GM19035 (cell line): ENCODE results near the gene TRMT44.

ENCODE experiments used
- ATAC-seq: cut with Tn5 transposase; IDR thresholded peaks from one replicate; pipeline ENCODE4 v1.9.1; 2021; ENCODE audit not compliant: unreplicated experiment

TRMT44 gene, protein sequence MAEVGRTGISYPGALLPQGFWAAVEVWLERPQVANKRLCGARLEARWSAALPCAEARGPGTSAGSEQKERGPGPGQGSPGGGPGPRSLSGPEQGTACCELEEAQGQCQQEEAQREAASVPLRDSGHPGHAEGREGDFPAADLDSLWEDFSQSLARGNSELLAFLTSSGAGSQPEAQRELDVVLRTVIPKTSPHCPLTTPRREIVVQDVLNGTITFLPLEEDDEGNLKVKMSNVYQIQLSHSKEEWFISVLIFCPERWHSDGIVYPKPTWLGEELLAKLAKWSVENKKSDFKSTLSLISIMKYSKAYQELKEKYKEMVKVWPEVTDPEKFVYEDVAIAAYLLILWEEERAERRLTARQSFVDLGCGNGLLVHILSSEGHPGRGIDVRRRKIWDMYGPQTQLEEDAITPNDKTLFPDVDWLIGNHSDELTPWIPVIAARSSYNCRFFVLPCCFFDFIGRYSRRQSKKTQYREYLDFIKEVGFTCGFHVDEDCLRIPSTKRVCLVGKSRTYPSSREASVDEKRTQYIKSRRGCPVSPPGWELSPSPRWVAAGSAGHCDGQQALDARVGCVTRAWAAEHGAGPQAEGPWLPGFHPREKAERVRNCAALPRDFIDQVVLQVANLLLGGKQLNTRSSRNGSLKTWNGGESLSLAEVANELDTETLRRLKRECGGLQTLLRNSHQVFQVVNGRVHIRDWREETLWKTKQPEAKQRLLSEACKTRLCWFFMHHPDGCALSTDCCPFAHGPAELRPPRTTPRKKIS

DNA sequence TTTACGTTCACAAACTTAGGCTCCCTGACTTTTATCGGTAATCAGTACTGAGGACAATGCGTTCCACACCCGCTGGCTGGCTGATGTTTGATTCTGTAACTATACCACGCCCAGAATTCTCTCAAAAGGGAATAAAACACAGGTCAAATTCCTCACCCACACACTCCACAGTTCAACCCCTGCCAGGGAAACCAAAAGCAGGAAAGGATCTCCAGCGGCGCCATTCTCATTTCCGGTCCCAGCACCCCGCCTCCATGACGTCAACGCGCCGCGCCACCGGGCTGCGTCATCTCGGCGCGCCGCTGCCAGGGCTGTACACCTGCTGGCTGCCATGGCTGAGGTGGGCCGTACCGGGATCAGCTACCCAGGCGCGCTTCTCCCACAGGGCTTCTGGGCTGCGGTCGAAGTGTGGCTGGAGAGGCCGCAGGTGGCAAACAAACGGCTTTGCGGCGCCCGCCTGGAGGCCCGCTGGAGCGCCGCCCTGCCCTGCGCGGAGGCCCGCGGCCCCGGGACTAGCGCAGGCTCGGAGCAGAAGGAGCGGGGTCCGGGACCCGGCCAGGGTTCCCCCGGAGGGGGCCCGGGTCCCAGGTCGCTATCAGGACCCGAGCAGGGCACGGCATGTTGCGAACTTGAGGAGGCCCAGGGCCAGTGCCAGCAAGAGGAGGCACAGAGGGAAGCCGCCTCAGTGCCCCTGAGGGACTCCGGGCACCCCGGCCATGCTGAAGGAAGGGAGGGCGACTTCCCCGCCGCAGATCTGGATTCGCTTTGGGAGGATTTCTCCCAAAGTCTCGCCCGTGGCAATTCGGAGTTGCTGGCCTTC is at the start of gene TRMT44, which contains the start of gene ACOX3:
Gene TRMT44, plus strand, starts transcription at position 286 of the 820 bp plus-strand sequence. Its CDS starts 46 bp downstream, at position 332.
Gene ACOX3, minus strand, starts transcription at position 232 of the 820 bp plus-strand sequence. CDS start 24,202 bp downstream, outside the sequence.
- peak; percentile 84 for ATAC-seq

DNA sequence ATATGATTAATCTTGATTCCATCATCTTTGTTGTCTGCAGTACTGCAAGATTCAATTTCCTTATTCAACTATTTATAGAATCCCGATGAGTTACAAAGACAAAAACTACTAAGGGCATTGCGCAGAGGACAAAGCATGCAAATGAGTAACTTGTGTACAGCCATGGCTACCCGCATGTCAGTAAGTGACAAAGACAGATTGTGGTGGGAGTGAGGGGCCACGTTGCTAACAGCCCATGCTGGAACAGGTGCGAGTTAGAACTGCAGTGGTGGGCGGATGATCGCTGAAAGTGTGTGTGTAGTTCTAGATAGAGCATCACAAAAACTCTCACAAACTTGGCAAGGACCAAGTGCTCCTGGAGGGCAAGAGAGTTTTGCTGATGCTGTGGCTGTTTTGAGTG is 49.5 kb upstream of the TRMT44 start:
- ATAC-seq = no peak

DNA sequence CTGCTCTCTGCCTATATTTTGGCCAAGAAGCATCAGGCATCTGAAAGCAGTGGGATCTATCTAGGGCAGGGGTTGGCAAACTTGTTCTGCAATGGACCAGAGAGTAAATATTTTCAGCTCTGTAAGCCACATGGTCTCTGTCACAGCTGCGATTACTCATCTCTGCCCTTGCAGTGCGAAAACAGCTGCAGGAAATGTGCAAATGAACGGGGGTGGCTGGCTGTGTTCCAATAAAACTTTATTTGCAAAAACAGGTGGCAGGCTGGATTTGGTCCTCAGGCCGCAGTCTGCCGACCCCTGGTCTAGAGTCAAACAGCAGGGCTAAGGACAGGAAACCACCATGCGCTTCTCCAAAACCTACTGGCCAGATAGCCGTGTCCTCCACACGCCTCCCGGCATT is 48.6 kb upstream of the TRMT44 start:
- no peak for ATAC-seq

DNA sequence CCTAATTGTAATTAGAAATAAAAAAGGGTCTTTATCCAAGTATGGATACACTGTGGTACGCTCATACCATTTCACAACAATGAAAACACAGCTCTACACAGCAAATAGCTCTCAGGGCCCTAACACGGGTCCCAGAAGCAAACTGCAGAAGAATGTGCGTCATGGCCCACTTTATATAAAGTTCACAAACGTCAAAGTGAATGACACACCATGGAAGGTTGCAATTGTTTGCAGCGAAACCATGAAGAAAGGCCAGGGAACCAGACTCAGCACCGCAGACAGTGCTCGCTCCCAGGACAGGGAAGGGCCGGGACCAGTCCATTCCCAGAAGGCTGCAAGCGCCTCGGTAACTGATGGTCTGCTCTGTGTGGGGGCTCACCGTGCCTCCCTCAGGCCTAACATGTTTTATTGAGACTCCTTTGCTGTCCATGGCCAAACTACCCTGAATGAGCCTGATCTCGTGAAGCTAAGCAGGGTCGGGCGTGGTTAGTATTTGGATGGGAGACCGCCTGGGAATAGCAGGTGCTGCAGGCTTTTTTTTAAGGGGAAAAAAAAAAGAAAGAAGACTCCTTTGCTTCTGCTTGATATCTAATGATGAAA is 47.9 kb upstream of the TRMT44 start:
- no peak for ATAC-seq

DNA sequence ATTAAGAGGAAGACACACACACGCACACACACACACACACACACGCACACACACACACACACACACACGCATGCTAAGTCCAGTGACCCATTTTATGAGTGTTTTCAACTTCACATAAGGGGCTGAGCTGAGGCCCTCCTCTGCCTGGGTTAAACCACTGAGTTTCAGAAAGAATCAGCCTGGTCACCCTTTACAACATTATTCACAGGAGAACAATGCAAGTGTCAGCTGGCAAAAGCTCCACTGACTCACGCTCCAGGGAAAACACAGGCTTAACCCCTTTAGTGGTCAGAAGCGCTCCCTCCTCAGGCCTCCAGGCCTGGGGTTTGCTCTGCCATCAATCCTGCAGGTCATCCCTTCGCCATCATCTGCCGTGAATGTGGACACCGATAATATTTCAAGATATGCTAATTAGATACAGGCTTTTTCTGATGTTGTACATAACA is 47.0 kb upstream of the TRMT44 start:
- ATAC-seq = no peak

DNA sequence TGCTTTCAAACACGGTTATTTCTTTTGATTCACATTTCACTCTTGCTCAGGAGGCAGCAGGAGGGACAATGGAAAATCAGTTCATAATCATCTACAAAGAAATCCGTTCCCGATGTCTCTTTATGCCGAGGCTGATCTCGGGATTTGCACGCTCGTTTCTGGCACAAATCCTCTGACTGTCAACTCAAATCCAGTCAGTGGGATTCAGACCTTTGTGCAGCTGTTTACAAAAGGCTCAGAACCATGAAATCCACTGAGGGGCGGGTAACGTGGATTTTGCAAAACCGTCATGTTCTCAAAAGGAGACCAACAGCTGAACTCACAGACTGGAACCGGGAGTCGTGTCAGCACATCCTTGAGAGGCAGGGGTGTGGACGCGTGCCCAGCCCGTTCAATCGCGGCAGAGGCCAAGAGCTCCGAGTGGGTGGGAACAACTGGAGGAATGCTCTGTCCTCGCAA is 46.5 kb upstream of the TRMT44 start:
- no peak for ATAC-seq

DNA sequence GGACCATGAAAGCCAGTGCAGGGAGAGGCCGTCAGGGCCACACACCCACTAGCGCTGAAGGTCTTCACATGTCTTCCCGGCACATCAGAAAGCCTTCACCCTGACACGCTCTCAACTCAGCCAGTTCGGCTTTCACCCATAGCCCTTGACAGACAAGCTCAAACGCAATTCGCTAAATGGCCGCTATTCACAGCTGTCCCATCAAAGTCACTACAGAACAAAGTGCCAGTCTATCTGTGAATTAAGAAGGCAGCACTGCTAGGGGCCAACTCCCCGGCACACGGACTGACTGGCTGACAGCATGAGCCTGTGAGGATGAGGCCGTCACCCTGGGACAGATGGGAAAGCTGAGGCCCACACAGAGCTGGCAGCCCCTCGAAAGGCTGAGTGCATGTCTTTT is 45.8 kb upstream of the TRMT44 start:
- ATAC-seq = no peak

DNA sequence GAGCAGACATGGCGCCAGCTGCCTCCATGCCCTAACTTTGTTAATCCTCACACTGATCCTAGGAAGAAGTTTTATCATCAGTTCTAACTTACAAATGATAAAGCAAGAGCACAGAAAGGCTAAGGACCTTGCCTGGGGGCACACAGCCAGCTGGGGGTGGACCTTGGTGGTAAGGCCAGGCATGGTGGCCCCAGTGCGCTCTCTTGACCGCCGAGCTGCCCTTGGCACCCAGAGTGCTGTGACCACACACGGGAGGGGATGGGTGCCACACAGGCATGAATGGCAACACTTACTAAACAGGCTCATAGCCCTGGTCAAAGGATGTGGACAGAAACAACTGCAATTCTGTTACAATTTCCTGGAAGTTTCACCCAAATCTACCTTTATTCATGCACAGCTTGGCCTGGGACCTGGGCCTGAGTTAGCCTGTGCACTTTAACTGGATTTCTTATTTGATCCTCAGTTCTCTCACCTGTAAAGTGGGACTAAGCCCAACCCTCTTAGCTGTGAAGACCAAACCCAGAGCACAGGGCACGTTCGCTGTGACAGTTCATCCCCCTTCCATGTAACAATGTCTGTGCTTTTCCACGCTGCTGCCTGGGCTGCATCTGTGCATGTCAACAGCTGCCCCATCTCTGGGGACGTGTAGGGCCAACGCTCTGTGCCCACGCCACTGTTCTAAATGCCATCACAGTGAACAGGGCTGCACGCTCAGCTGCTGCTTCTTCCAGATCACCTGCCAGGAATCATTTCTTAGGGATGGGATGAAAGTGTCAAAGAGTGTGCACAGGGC is 44.9 kb upstream of the TRMT44 start:
- no peak for ATAC-seq

DNA sequence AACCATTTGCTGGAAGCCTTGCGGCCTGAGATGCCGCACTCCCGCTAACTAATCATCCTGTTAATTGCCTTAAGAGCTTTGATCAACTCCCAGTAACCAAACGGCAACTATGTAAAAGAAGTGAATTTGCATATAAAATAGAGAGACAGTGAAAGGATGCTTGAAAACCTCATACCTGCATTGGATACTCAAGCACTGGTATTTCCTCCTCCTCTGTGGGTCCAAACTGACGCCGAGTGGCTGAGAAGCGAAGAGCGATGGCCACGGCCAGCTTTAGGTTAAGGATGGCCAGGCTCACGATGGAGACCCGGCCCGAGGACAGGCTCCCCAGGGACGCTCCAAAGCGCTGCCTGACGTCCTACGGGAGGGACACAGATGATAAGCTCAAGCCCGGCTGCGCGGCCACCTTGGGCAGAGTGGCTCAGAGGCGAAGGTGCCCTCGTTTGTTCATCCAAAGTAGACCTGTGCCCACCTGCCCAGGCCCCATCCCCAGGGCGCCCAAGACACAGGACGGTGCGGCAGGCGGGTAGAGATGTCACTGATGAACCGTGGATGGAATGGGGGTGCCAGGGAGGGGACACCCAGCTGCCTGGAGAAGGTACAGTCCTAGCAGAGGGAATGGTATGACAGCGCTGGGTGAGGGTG is 43.7 kb upstream of the TRMT44 start:
- no peak for ATAC-seq

DNA sequence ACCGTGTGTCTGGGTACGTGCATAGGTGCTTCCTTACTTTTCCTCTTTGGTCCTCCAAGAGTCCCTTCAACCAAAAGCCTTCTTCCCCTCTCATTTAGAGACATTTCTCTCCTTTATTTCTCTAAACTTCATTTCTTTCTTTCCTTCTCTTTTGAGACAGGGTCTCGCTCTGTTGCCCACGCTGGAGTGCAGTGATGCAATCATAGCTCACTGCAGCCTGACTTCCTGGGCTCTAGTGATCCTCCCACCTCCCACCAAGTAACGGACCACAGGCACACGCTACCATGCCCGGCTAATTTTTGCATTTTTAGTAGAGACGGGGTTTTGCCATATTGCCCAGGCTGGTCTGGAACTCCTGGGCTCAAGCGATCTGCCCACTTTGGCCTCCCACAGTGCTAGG is 42.2 kb upstream of the TRMT44 start:
- ATAC-seq = no peak

DNA sequence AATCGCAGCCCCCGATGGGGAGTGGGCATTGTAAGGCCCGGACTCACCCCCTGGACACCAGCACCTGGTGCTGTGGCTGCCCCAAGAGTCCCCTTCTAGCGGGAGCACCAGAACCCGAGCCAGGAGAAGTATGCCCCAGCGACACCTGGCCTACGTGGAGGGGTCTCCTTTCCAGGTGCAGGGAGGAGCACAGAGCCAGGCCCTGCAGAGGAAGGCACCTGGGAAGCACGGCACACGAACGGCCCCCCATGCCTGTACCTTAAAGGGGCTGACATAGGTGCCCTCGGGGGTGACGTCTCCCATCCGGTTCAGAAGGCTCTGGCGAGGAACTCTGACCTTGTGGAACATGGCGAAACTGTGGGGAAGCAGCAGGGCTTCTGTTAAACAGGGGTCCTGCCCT is 41.3 kb upstream of the TRMT44 start:
- no peak for ATAC-seq

DNA sequence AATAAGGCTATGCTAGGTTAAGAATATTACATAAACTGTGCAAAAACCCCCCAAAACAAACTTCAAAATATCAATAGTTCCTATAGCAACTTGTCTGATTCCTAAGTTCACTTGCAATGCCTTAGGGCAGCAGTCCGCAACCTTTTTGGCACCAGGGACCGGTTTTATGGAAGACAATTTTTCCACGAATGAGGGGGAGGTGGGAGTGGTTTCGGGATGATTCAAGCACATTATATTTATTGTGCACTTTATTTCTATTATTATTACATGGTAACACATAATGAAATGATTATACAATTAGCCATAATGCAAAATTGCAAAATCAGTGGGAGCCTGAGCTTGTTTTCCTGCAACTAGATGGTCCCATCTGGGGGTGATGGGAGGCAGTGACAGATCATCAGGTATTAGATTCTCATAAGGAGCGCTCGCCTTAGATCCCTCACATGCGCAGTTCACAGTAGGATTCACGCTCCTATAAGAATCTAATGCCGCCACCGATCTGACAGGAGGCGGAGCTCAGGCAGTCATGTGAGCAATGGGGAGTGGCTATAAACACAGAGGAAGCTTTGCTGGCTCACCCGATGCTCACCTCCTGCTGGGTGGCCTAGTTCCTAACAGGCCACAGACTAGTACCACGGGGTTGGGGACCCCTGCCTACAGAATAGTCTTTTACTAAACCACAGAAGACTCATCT is 39.8 kb upstream of the TRMT44 start:
- no peak for ATAC-seq

DNA sequence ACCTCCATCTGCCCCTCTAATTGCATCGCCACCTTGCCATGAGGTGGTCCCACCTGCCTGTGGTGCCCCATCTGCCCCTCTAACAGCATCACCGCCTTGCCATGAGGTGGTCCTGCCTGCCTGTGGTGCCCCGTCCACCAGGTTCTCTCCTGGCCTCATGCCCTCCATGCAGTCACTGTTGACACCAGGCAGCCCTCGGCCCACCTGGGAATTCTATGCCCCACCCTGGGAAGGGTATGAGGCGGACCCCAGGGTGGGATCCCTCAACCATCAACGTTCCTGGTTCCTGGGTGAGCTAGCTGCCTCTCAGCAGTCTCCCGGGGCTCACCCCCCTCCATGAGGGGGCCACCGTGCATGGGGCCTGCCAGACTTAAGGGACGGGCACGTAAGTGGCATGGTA is 38.9 kb upstream of the TRMT44 start:
- ATAC-seq = no peak

DNA sequence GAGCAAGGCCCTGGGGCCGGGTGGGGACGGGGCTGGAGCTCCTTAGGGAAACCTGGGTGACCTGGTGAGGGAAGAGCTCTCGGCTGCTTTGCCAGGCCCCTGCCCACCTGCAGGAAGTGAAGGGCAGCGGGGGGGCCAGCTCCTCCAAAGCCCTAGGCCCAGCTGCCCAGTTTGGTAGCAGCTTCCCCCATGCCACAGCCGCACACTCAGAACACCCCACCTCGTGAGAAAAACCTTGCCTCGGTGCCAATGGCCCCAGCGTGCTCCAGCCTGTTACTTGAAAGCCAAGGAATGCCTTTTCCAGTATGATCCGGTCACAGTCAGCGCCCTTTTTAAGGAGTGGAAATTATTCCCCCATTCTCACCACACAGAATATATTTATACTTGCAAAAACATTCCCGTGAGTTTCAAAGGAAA is 38.4 kb upstream of the TRMT44 start:
- no peak for ATAC-seq

DNA sequence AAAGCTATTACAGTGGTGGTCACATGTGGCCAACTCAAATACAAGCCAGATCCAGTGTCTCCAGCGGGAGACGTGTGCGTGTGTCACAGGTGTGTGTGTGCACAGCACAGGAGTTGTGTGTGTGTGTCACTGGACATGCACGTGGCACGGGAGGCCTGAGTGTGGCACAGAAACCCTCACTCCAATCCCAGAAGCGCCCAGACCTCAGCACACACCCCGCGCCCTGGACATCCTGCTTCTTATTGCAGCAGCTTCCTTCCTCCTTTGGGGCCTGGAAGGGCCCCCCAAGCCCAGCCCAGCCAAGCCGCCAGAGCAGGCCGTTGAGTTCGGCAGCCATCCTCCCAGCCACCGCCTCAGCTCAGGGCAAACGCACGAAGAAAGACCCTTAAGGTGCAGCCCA is 37.9 kb upstream of the TRMT44 start:
- ATAC-seq = no peak

DNA sequence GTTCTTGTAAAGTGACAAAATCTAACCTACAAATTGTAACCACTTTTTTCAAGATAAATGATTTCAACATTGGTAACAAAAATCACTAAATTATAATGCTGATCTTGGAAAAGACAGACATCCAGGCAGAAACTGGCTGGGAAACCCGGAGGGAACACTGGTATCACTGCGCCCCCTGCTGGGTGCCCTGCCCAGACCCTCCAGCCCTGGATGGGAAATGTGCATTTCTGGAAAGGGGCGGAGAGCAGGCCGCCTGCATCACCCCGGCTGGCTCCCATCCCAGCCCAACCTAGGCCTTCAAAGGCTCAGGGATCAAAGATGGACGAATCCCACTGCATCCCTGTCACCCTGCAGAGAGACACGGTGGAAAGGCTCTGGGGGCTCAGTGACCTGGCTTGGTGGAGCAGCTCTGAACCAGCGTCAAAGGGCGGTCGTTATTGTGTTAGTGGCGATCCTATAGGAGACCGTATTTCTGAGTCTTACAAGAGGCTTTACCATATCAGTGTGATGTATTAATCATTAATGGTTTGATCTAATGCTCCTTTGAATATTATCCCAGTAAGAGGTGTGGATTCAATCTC is 37.3 kb upstream of the TRMT44 start:
- no peak for ATAC-seq

DNA sequence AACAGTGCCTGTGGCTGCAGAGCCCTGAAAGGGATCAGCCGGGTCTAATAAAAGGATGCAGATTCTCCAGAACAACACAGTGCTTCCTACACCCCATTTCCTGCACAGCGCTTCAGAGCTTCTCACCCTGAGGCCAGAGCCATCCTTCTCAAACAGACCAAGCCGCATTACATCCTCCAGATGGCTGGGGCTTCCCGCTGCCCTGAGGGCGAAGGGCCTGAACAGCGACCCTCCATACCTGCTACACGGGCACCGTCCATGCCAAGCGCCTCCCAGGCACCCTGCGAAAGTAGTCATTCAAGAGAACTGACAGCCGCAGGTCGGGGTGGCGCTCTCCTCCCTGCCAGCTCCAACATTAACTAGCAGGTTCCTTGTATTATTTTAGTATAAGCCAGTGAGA is 36.6 kb upstream of the TRMT44 start:
- no peak for ATAC-seq

DNA sequence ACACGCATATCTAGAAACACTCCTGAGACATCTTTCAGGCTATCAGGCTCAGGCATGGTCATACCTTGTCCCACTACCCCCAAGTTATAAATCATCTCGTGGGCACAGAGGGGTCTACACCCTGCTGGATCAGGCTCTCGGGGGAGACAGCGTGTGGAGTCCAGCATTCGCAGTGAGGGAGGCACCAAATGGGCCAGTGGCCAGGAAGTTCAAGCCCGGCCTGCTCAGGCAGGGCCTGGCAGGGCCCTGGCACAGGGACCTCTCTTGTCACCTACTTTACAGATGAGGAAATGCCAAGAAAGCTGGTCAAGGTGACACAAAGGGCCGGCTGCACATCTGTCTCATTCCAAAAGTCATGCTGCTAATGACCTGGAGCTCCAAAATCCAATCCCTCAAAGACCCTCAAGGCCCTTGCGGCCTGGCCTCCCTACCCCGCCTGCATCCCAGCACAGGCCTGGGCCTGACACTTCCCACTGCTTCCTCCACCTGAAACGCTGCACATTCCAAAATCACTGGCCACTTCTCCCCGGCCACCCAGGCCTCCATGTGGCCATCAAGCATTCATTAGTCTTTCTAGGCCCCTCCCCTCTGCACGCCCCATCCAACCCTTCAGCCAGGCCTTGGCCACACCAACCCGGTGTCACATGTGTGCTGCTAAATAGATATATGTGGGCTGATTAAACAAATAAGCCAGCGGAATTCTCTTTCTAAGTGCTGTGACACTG is 35.6 kb upstream of the TRMT44 start:
- no peak for ATAC-seq
